A549 (cell line): ENCODE data around the gene IGFBP5. TPM values are rescaled to one million over a fixed set of nuclear protein-coding genes. Genes with fewer than 3 reads are reported as not detected.

Experiments used
- ATAC-seq, 2 experiments: fragments of 200-7000 bp in 1 of 2; fragments of >200 bp in 1 of 2; cut with Nextera tagmentation in 1 of 2; cut with Tn5 transposase in 1 of 2; 3 replicates each; pipeline versions ENCODE4 v1.8.0 to v1.9.1; 2018 to 2020; ENCODE audit warnings: mild to moderate bottlenecking in 1 of 2, moderate library complexity in 1 of 2
- CTCF ChIA-PET: fragments of 300-600 bp; sonication (Branson Sonifier 250); formaldehyde crosslinking; extraction: SDS; loops from one replicate; lab custom pipeline; 2021; ENCODE audit warnings: antibody characterized with exemption, inconsistent platforms; lab: Yijun Ruan, JAX
- POLR2A ChIA-PET: fragments of 350-600 bp; formaldehyde crosslinking; extraction: SDS; loops from one replicate; lab custom pipeline; 2021; ENCODE audit warnings: antibody characterized with exemption, inconsistent platforms; lab: Yijun Ruan, JAX
- DNase-seq, 2 experiments: peaks; one replicate each; pipeline versions ENCODE4 v3.0.0 to v3.0.0-alpha.2; 2011 to 2016; ENCODE audit warnings: low read depth in 1 of 2, low spot score in 1 of 2
- FAIRE-seq: peaks from 2 replicates; lab custom pipeline; 2011; peaks lifted over from hg19 to GRCh38; lab: Jason Lieb, UNC
- H3K27ac ChIP-seq, 2 experiments: fragments of >200 bp; sonication (Bioruptor Twin); formaldehyde crosslinking; 3 replicates each; pipeline ENCODE4 v1.5.1; 2016 to 2017
- H3K4me1 ChIP-seq: fragments of >200 bp; sonication (Bioruptor Twin); formaldehyde crosslinking; 3 replicates; pipeline ENCODE4 v1.6.1; 2016
- H3K4me2 ChIP-seq: fragments of >200 bp; sonication (Bioruptor Twin); formaldehyde crosslinking; 3 replicates; pipeline ENCODE4 v1.6.1; 2016
- H3K4me3 ChIP-seq: fragments of >200 bp; sonication (Bioruptor Twin); formaldehyde crosslinking; 3 replicates; pipeline ENCODE4 v1.5.1; 2016
- H3K9me3 ChIP-seq: fragments of >200 bp; sonication (Bioruptor Twin); formaldehyde crosslinking; 3 replicates; pipeline ENCODE4 v1.6.1; 2016
- ATOH8 ChIP-seq: fragments of 250-450 bp; sonication (Bioruptor Pico); IDR thresholded peaks from 2 replicates; pipeline ENCODE4 v1.5.0; 2020; ENCODE audit warnings: low read depth, mild to moderate bottlenecking, moderate library complexity
- BHLHE40 ChIP-seq: IDR thresholded peaks from 2 replicates; pipeline ENCODE4 v1.6.1; 2012; ENCODE audit warnings: low read depth, low read length, inconsistent platforms
- CEBPB ChIP-seq, 2 experiments: fragments of >200 bp in 1 of 2; sonication (Bioruptor Twin) in 1 of 2; formaldehyde crosslinking in 1 of 2; IDR thresholded peaks; 2 replicates each; pipeline ENCODE4 v1.6.1; 2012 to 2016
- CHD4 ChIP-seq: fragments of 200-600 bp; sonication (generic); IDR thresholded peaks from 2 replicates; pipeline ENCODE4 v1.6.1; 2016; ENCODE audit warnings: antibody characterized with exemption, mild to moderate bottlenecking, borderline replicate concordance
- EHF ChIP-seq: fragments of 250-450 bp; sonication (Bioruptor Pico); IDR thresholded peaks from 2 replicates; pipeline ENCODE4 v1.5.0; 2020; ENCODE audit warnings: mild to moderate bottlenecking
- EP300 ChIP-seq, 2 experiments: fragments of >200 bp; sonication (Bioruptor Twin); formaldehyde crosslinking; IDR thresholded peaks; 2 replicates in 1 of 2; 3 replicates in 1 of 2; pipeline ENCODE4 v1.6.1; 2016 to 2017
- FOSB ChIP-seq: fragments of 250-450 bp; sonication (Bioruptor Pico); IDR thresholded peaks from 2 replicates; pipeline ENCODE4 v1.5.0; 2020; ENCODE audit warnings: mild to moderate bottlenecking, moderate library complexity
- GATA3 ChIP-seq: IDR thresholded peaks from 2 replicates; pipeline ENCODE4 v1.6.1; 2012; ENCODE audit warnings: borderline replicate concordance
- HDAC2 ChIP-seq: fragments of 200-600 bp; sonication (generic); IDR thresholded peaks from 2 replicates; pipeline ENCODE4 v1.6.1; 2016
- HEYL ChIP-seq: fragments of 250-450 bp; sonication (Bioruptor Pico); IDR thresholded peaks from 2 replicates; pipeline ENCODE4 v1.8.0; 2021; ENCODE audit warnings: mild to moderate bottlenecking, moderate library complexity
- HMGXB4 ChIP-seq: fragments of 250-450 bp; sonication (Bioruptor Pico); IDR thresholded peaks from 2 replicates; pipeline ENCODE4 v1.5.0; 2021; ENCODE audit warnings: mild to moderate bottlenecking, moderate library complexity, borderline replicate concordance
- HOXA7 ChIP-seq: fragments of 250-450 bp; sonication (Bioruptor Pico); IDR thresholded peaks from 2 replicates; pipeline ENCODE4 v1.5.0; 2020; ENCODE audit warnings: mild to moderate bottlenecking, moderate library complexity
- HOXB5 ChIP-seq: fragments of 250-450 bp; sonication (Bioruptor Pico); IDR thresholded peaks from 2 replicates; pipeline ENCODE4 v1.5.0; 2020; ENCODE audit warnings: mild to moderate bottlenecking, moderate library complexity
- JUN ChIP-seq, 2 experiments: fragments of >200 bp; sonication (Bioruptor Twin); formaldehyde crosslinking; IDR thresholded peaks; 2 replicates in 1 of 2; 3 replicates in 1 of 2; pipeline ENCODE4 v1.6.1; 2016 to 2017
- JUNB ChIP-seq: fragments of >200 bp; sonication (Bioruptor Twin); formaldehyde crosslinking; IDR thresholded peaks from 2 replicates; pipeline ENCODE4 v1.6.1; 2016
- KDM1A ChIP-seq: fragments of 200-600 bp; sonication (generic); IDR thresholded peaks from 2 replicates; pipeline ENCODE4 v1.6.1; 2016; ENCODE audit warnings: low read depth, mild to moderate bottlenecking
- KDM5A ChIP-seq: fragments of 200-600 bp; sonication (generic); IDR thresholded peaks from 2 replicates; pipeline ENCODE4 v1.6.1; 2016; ENCODE audit warnings: antibody characterized with exemption, mild to moderate bottlenecking
- MAFK ChIP-seq: fragments of 450-650 bp; IDR thresholded peaks from 2 replicates; pipeline ENCODE4 v1.6.1; 2014; ENCODE audit not compliant: partially characterized antibody
- MAX ChIP-seq: IDR thresholded peaks from 2 replicates; pipeline ENCODE4 v1.6.1; 2012
- MAZ ChIP-seq: fragments of 150-350 bp; IDR thresholded peaks from 2 replicates; pipeline ENCODE4 v1.6.1; 2014; ENCODE audit warnings: antibody characterized with exemption, low read depth, low read length, borderline replicate concordance
- NPAS2 ChIP-seq: fragments of 250-450 bp; sonication (Bioruptor Pico); IDR thresholded peaks from 2 replicates; pipeline ENCODE4 v1.8.0; 2022; ENCODE audit warnings: mild to moderate bottlenecking, moderate library complexity, borderline replicate concordance
- PHF8 ChIP-seq: fragments of 200-600 bp; sonication (generic); IDR thresholded peaks from 2 replicates; pipeline ENCODE4 v1.6.1; 2016; ENCODE audit warnings: low read depth, mild to moderate bottlenecking, antibody characterized with exemption, moderate library complexity, borderline replicate concordance
- POLR2A ChIP-seq: IDR thresholded peaks from 2 replicates; pipeline ENCODE4 v1.6.1; 2012; ENCODE audit warnings: mild to moderate bottlenecking, low read length
- RARB ChIP-seq: fragments of 250-450 bp; sonication (Bioruptor Pico); IDR thresholded peaks from 2 replicates; pipeline ENCODE4 v1.8.0; 2021; ENCODE audit warnings: mild to moderate bottlenecking, moderate library complexity
- SREBF2 ChIP-seq: fragments of 450-650 bp; IDR thresholded peaks from 2 replicates; pipeline ENCODE4 v1.6.1; 2014; ENCODE audit warnings: mild to moderate bottlenecking, moderate library complexity
- USF2 ChIP-seq: fragments of 450-650 bp; IDR thresholded peaks from 2 replicates; pipeline ENCODE4 v1.6.1; 2014; ENCODE audit warnings: antibody characterized with exemption
- ZC3H11A ChIP-seq: fragments of 450-650 bp; IDR thresholded peaks from 2 replicates; pipeline ENCODE4 v1.6.1; 2014; ENCODE audit warnings: antibody characterized with exemption, mild to moderate bottlenecking
- ZNF302 ChIP-seq: fragments of 250-450 bp; sonication (Bioruptor Pico); IDR thresholded peaks from 2 replicates; pipeline ENCODE4 v1.9.0; 2021; ENCODE audit warnings: inconsistent platforms, mild to moderate bottlenecking, moderate library complexity
- WGBS: methylation state at CpG from one replicate; pipeline ENCODE4 v1.1.6; 2017; ENCODE audit errors: missing lambda C conversion rate; 5-methylcytosine and 5-hydroxymethylcytosine counted together
- polyA plus RNA-seq, 4 experiments: library from polyadenylated mRNA; depleted of rRNA in 3 of 4; stranded (reverse); fragments of >200 nt; fragmentation: RNase III in 1 of 4; extraction: RNeasy Plus Mini Kit Qiagen cat#74134 plus additional on column Dnase treatment in 1 of 4; gene quantifications; 2 replicates in 3 of 4; 3 replicates in 1 of 4; pipeline ENCODE4 v1.2.3, GENCODE V29; 2011 to 2017
- TF ChIP-seq, protein P1 (sequence below): fragments of 150-350 bp; IDR thresholded peaks from 2 replicates; pipeline ENCODE4 v1.6.1; 2014; ENCODE audit warnings: low read depth, mild to moderate bottlenecking, low read length
- TF ChIP-seq, protein P2 (sequence below): fragments of >200 bp; sonication (Bioruptor Twin); formaldehyde crosslinking; IDR thresholded peaks from 2 replicates; pipeline ENCODE4 v1.6.1; 2016

The IGFBP5 gene
- polyA plus RNA-seq, 2 of the 4 experiments (the other 2 are of a cell fraction) = 0.23 to 0.97 TPM

- DNase-seq = no peak
- POLR2A ChIA-PET = no interaction called here
- Histone ChIP-seq H3K27ac (no peak overlapping the region), H3K4me3 (no peak overlapping the region), H3K9me3 (no peaks in the 10 kb centered on the region), H3K4me1 (peaks cover 9% of the 10 kb centered on the region), H3K4me2 (no peak overlapping the region)
- TF ChIP-seq JUN (IDR thresholded peaks at IDR 0.05) = no peak
- no peak for TF ChIP-seq HDAC2
- TF ChIP-seq RARB (CRISPR knock-in tag) = no peak
- TF ChIP-seq MAFK = no peak
- no peak for TF ChIP-seq ZNF302 (CRISPR knock-in tag)
- TF ChIP-seq EP300 (IDR thresholded peaks at IDR 0.05) = no peak
- TF ChIP-seq HOXA7 (CRISPR knock-in tag) = no peak
- TF ChIP-seq CHD4 = no peak
- TF ChIP-seq KDM1A = no peak
- no peak for TF ChIP-seq MAZ
- TF ChIP-seq POLR2A = no peak
- TF ChIP-seq PHF8 = no peak
- no peak for TF ChIP-seq MAX
- no peak for TF ChIP-seq ZC3H11A
- no peak for TF ChIP-seq HMGXB4 (CRISPR knock-in tag)
- TF ChIP-seq HOXB5 (CRISPR knock-in tag) = no peak
- no peak for TF ChIP-seq HEYL (CRISPR knock-in tag)
- CTCF ChIA-PET = no interaction called here
- no peak for ATAC-seq
- FAIRE-seq = no peak
- 48% methylated on average over 7 of the region's 8 CpGs for WGBS
Measured at GRCh38 chr2:216717907-216718615, 22.7 kb upstream of the IGFBP5 start.

DNA sequence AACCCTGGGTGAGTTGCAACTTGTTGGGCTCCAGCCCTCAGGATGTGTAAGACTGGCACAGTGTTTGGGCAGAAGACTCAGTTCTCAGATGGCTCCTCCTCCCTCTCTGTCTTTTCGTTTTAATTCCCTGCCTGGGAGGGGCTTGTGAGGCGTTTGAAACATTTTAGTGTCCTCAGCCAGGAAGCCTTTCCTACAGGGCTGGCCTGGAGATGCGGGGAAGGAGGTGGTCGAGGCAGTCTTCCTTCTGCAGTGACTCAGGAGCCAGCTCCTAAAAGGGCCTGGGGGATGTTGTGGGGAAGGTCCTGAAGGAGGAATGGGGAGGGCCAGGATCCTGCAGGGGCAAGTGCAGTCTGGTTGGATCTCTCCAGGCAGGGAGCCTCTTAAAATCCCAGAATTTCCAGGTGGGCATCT lies 22.1 kb upstream of the IGFBP5 start:
- ChIA-PET CTCF (no interaction called here), POLR2A (no interaction called here)
- no peak overlapping the region for H3K4me2 ChIP-seq
- H3K9me3 ChIP-seq = no peaks in the 10 kb centered on the region
- peaks cover 9% of the 10 kb centered on the region for H3K4me1 ChIP-seq
- 27% methylated on average over 4 of the region's 4 CpGs for WGBS
- FAIRE-seq (no peak), ATAC-seq (no peak), DNase-seq (no peak)
- H3K27ac ChIP-seq = no peak overlapping the region
- no peak overlapping the region for H3K4me3 ChIP-seq
- no peak for TF ChIP-seq HOXB5 (CRISPR knock-in tag)
- no peak for TF ChIP-seq SREBF2
- TF ChIP-seq EHF (CRISPR knock-in tag) = no peak
- TF ChIP-seq, protein P1, sequence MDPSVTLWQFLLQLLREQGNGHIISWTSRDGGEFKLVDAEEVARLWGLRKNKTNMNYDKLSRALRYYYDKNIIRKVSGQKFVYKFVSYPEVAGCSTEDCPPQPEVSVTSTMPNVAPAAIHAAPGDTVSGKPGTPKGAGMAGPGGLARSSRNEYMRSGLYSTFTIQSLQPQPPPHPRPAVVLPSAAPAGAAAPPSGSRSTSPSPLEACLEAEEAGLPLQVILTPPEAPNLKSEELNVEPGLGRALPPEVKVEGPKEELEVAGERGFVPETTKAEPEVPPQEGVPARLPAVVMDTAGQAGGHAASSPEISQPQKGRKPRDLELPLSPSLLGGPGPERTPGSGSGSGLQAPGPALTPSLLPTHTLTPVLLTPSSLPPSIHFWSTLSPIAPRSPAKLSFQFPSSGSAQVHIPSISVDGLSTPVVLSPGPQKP = no peak
- TF ChIP-seq ATOH8 (CRISPR knock-in tag) = no peak
- TF ChIP-seq CEBPB (IDR thresholded peaks at IDR 0.05) = no peak
- TF ChIP-seq USF2 = no peak
- TF ChIP-seq FOSB (CRISPR knock-in tag) = no peak
- no peak for TF ChIP-seq GATA3
- no peak for TF ChIP-seq JUNB
- TF ChIP-seq, protein P2, sequence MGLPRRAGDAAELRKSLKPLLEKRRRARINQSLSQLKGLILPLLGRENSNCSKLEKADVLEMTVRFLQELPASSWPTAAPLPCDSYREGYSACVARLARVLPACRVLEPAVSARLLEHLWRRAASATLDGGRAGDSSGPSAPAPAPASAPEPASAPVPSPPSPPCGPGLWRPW = no peak
- TF ChIP-seq BHLHE40 = no peak
- TF ChIP-seq HEYL (CRISPR knock-in tag) = no peak
- no peak for TF ChIP-seq RARB (CRISPR knock-in tag)
- TF ChIP-seq ZC3H11A = no peak
- no peak for TF ChIP-seq HMGXB4 (CRISPR knock-in tag)
- no peak for TF ChIP-seq KDM5A
- TF ChIP-seq NPAS2 (CRISPR knock-in tag) = no peak
